HepG2 (cell line): ENCODE data around the gene PRSS48.

Experiments
- FIP1L1 ChIP-seq: fragments of 200-400 bp; formaldehyde crosslinking; IDR thresholded peaks from 2 replicates; pipeline ENCODE4 v1.6.1; 2018; ENCODE audit warnings: low read depth, mild to moderate bottlenecking, low read length, moderate library complexity, borderline replicate concordance; ENCODE audit not compliant: insufficient read depth
- FOXK1 ChIP-seq: sonication (generic); formaldehyde crosslinking; IDR thresholded peaks from 2 replicates; pipeline ENCODE4 v1.4.0; 2020; ENCODE audit warnings: low read depth, missing genetic modification reagents, borderline replicate concordance
- NRL ChIP-seq: sonication (generic); formaldehyde crosslinking; IDR thresholded peaks from 2 replicates; pipeline ENCODE4 v1.5.0; 2020; ENCODE audit warnings: missing genetic modification reagents, mild to moderate bottlenecking, moderate library complexity, borderline replicate concordance
- RARG ChIP-seq: sonication (generic); formaldehyde crosslinking; IDR thresholded peaks from 2 replicates; pipeline ENCODE4 v1.4.0; 2020; ENCODE audit warnings: low read depth, mild to moderate bottlenecking, missing genetic modification reagents
- RFX5 ChIP-seq: IDR thresholded peaks from 2 replicates; pipeline ENCODE4 v1.6.1; 2011; ENCODE audit warnings: low read depth, low read length, improper control_type of control experiment
- SRSF9 ChIP-seq: fragments of 200-400 bp; formaldehyde crosslinking; IDR thresholded peaks from 2 replicates; pipeline ENCODE4 v1.6.1; 2018; ENCODE audit warnings: borderline replicate concordance, mild to moderate bottlenecking, low read depth, low read length; ENCODE audit not compliant: insufficient read depth, poor library complexity, severe bottlenecking
- THAP11 ChIP-seq: IDR thresholded peaks from 2 replicates; pipeline ENCODE4 v1.6.1; 2016; ENCODE audit warnings: missing biosample characterization, missing genetic modification reagents
- U2AF2 ChIP-seq: fragments of 200-400 bp; formaldehyde crosslinking; IDR thresholded peaks from 2 replicates; pipeline ENCODE4 v1.6.1; 2017; ENCODE audit warnings: low read depth, mild to moderate bottlenecking, low read length
- ZBTB1 ChIP-seq: sonication (generic); formaldehyde crosslinking; IDR thresholded peaks from 2 replicates; pipeline ENCODE4 v1.4.0; 2020; ENCODE audit warnings: missing genetic modification reagents, borderline replicate concordance
- ZFP37 ChIP-seq: sonication (generic); formaldehyde crosslinking; IDR thresholded peaks from 2 replicates; pipeline ENCODE4 v1.4.0; 2020; ENCODE audit warnings: missing genetic modification reagents, borderline replicate concordance
- ZNF10 ChIP-seq: sonication (generic); formaldehyde crosslinking; IDR thresholded peaks from 2 replicates; pipeline ENCODE4 v1.4.0; 2020; ENCODE audit warnings: mild to moderate bottlenecking, low read depth, missing genetic modification reagents, borderline replicate concordance
- TF ChIP-seq, protein P1 (sequence below): sonication (generic); formaldehyde crosslinking; IDR thresholded peaks from 2 replicates; pipeline ENCODE4 v1.5.0; 2020; ENCODE audit warnings: mild to moderate bottlenecking, missing genetic modification reagents, moderate library complexity

DNA sequence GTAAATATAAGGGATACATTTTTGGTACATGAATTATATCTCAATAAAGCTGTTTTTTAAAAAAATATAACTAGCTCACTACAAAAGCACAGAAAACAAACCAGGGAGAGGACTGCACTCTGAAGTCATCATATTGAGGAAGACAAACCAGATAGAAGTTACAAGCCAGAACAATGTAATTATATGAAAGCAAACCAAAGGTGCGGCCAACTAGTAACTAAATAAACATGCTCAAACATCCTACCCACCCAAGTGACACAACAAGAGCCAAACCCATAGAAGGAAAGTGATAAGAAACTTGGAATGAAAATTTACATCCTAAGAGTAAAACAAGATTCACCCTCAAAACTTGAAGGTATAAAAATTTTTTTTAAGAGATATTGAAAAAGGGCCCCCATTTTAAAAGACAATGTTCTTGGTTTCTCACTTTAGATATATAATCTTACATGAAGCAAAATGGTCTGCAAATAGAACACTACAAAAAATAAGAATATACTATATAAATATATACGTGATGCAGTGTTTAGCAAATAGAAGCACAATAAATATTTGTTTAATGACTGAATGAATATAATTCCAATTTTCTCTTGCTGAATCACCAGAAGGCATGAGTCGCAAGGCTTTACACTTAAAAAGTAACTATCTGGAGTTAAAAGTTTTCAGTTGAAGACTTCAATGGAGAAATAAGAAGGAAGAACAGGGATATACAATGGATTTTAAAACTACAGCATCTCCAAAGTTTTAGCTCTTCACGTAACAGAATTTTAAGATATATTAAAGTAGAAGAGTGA, 52.5 kb downstream of the PRSS48 start:
- TF ChIP-seq U2AF2 (no peak), ZNF10 (CRISPR knock-in tag) (no peak), ZFP37 (CRISPR knock-in tag) (no peak), NRL (CRISPR knock-in tag) (no peak), FOXK1 (CRISPR knock-in tag) (no peak), ZBTB1 (no peak), RARG (CRISPR knock-in tag) (no peak), SRSF9 (no peak), THAP11 (CRISPR knock-in tag) (no peak), RFX5 (no peak), FIP1L1 (no peak)
- TF ChIP-seq, protein P1, sequence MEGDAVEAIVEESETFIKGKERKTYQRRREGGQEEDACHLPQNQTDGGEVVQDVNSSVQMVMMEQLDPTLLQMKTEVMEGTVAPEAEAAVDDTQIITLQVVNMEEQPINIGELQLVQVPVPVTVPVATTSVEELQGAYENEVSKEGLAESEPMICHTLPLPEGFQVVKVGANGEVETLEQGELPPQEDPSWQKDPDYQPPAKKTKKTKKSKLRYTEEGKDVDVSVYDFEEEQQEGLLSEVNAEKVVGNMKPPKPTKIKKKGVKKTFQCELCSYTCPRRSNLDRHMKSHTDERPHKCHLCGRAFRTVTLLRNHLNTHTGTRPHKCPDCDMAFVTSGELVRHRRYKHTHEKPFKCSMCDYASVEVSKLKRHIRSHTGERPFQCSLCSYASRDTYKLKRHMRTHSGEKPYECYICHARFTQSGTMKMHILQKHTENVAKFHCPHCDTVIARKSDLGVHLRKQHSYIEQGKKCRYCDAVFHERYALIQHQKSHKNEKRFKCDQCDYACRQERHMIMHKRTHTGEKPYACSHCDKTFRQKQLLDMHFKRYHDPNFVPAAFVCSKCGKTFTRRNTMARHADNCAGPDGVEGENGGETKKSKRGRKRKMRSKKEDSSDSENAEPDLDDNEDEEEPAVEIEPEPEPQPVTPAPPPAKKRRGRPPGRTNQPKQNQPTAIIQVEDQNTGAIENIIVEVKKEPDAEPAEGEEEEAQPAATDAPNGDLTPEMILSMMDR (CRISPR knock-in tag) = no peak
